Measurements from ENCODE around the gene BCDIN3D. TPM values are rescaled to one million over a fixed set of nuclear protein-coding genes. Genes with fewer than 3 reads are reported as not detected.

The BCDIN3D gene
- total RNA-seq, 1 experiment from 2014 or later = 4.8 TPM

DNA sequence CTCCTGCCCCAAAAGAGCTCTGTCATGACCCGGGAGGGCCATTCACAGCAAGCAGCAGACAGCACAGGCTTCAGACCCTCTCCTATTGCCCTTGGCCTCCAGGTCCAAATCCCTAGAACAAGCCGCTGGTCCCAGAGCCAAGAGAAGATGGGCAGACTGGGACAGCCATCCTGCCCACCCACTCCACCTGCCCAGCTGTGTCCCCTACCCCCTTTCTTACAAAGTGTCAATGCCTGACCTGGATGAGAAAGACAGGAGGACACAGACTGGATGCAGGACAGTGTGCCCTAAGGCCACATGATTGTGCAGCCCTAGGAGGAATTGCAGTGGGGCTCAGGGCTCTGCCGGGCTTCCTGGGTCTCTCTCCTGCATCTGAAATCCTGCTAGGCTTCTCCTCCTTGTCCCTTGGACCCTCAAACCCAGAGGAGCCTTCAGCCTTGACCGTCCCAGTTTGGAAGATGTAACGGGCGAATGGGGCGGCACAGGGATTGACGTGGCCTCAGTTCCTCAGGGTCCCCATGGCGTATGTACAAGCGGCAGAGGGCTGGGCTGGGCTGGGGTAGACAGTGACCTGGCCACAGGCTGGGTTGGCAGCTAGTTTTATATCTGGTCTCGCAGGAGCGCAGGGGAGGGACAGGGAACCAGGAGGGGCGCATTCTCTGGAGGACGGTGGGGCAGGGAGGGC lies 27.1 kb upstream of the BCDIN3D start:
- ChIA-PET CTCF (interaction anchor here (0.9 to 1.4 kb wide), 3 partner anchors 97 to 200 kb away, joined by 4 to 6 read pairs (median 6); no protein-coding TSS in a partner anchor), POLR2A (no interaction called here)
- no TSS peak for BruUV-seq (replicated peaks)
- H3K27ac ChIP-seq (ENCODE audit: low read length) = peak overlapping the region; percentile 83
- in situ Hi-C loops (cut with HindIII; ENCODE audit: low pct_unique_long_range_greater_than_20kb, low sequenced_read_pairs) = no loop called here
- intact Hi-C loops (cut with micrococcal nuclease; ENCODE audit: unreplicated experiment) = loop anchor here (5.0 to 10.0 kb wide), 2 partner anchors 77 to 185 kb away; partner anchors contain the start of gene ASIC1
- no peak overlapping the region for H3K4me3 ChIP-seq (ENCODE audit: low read depth in 2 of 2, low read length in 2 of 2)
- TF ChIP-seq POLR2AphosphoS5 (IDR thresholded peaks at IDR 0.05; ENCODE audit: low read depth, low read length) = no peak
- TF ChIP-seq, protein P1, sequence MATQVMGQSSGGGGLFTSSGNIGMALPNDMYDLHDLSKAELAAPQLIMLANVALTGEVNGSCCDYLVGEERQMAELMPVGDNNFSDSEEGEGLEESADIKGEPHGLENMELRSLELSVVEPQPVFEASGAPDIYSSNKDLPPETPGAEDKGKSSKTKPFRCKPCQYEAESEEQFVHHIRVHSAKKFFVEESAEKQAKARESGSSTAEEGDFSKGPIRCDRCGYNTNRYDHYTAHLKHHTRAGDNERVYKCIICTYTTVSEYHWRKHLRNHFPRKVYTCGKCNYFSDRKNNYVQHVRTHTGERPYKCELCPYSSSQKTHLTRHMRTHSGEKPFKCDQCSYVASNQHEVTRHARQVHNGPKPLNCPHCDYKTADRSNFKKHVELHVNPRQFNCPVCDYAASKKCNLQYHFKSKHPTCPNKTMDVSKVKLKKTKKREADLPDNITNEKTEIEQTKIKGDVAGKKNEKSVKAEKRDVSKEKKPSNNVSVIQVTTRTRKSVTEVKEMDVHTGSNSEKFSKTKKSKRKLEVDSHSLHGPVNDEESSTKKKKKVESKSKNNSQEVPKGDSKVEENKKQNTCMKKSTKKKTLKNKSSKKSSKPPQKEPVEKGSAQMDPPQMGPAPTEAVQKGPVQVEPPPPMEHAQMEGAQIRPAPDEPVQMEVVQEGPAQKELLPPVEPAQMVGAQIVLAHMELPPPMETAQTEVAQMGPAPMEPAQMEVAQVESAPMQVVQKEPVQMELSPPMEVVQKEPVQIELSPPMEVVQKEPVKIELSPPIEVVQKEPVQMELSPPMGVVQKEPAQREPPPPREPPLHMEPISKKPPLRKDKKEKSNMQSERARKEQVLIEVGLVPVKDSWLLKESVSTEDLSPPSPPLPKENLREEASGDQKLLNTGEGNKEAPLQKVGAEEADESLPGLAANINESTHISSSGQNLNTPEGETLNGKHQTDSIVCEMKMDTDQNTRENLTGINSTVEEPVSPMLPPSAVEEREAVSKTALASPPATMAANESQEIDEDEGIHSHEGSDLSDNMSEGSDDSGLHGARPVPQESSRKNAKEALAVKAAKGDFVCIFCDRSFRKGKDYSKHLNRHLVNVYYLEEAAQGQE (IDR thresholded peaks at IDR 0.05; ENCODE audit: insufficient read depth in 1 of 2, low read depth in 2 of 2, low read length in 1 of 2) = no peak
- TF ChIP-seq, protein P2, sequence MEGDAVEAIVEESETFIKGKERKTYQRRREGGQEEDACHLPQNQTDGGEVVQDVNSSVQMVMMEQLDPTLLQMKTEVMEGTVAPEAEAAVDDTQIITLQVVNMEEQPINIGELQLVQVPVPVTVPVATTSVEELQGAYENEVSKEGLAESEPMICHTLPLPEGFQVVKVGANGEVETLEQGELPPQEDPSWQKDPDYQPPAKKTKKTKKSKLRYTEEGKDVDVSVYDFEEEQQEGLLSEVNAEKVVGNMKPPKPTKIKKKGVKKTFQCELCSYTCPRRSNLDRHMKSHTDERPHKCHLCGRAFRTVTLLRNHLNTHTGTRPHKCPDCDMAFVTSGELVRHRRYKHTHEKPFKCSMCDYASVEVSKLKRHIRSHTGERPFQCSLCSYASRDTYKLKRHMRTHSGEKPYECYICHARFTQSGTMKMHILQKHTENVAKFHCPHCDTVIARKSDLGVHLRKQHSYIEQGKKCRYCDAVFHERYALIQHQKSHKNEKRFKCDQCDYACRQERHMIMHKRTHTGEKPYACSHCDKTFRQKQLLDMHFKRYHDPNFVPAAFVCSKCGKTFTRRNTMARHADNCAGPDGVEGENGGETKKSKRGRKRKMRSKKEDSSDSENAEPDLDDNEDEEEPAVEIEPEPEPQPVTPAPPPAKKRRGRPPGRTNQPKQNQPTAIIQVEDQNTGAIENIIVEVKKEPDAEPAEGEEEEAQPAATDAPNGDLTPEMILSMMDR (IDR thresholded peaks at IDR 0.05) = no peak
- no peak for TF ChIP-seq SIN3A (IDR thresholded peaks at IDR 0.05; ENCODE audit: borderline replicate concordance, insufficient read depth, low read depth, low read length)
- TF ChIP-seq TCF7L2 (IDR thresholded peaks at IDR 0.05; ENCODE audit: low read depth, low read length) = no peak
- no peaks in the 10 kb centered on the region for H3K36me3 ChIP-seq (ENCODE audit: control insufficient read depth, insufficient read depth, low read length)
- DNase-seq (ENCODE audit: low read depth, low spot score) (no peak), ATAC-seq (no peak; the same call in 1 of the 2 replicates)
- H3K4me1 ChIP-seq (ENCODE audit: control insufficient read depth, insufficient read depth, low read length) = peaks cover 41% of the 10 kb centered on the region
- no peaks in the 10 kb centered on the region for H3K27me3 ChIP-seq (ENCODE audit: control insufficient read depth, insufficient read depth, low read length)
- no peaks in the 10 kb centered on the region for H3K9me3 ChIP-seq (ENCODE audit: control insufficient read depth, insufficient read depth, low read depth, low read length)

DNA sequence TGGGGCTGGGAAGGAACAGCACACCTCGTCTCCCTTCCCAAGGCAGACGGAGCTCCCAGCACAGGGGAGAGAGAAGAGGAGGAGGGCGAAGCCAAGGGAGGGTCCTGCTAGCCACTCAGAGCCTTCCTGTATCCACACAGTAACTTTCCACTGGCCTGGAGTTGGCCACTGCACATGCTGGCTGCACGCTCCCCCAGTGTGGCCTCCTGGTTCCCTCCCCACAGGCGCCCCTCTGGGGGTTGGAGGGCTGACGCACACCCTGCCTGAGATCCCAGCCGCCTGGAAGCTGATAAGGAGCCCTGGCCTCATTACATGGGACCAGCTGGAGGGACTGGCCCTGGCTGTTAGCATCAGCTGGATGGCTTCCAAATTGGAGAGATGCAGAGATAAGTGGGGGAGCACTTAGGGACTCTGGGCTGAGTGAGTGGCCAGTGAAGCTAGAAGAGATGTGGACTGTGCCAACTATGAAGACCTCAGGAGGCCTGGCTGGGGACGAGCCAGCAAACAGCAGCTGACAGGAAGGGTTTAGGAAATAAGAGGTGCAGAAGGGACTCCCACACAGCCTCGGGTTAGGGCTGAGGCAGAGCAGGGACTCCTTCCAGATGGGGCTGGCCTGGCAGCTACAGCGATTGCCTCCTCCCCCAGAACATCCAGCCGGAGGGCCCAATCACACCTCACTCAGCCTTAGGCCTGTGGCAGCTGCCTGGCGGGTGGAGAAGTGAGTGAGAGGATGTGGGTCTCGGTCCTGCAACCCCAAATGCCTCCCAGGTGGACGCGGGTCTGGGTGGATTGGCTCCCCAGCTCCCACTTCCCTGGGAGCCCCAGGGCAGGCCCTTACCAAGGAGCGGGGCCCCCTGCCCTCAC lies 26.3 kb upstream of the BCDIN3D start:
- in situ Hi-C loops (cut with HindIII; ENCODE audit: low pct_unique_long_range_greater_than_20kb, low sequenced_read_pairs) (no loop called here), intact Hi-C loops (cut with micrococcal nuclease; ENCODE audit: unreplicated experiment) (loop anchor here (5.0 to 10.0 kb wide), 2 partner anchors 78 to 186 kb away; partner anchors contain the start of gene ASIC1)
- no peaks in the 10 kb centered on the region for H3K36me3 ChIP-seq (ENCODE audit: control insufficient read depth, insufficient read depth, low read length)
- no peaks in the 10 kb centered on the region for H3K27me3 ChIP-seq (ENCODE audit: control insufficient read depth, insufficient read depth, low read length)
- ATAC-seq (peak; percentile 79), DNase-seq (ENCODE audit: low read depth, low spot score) (no peak)
- CTCF ChIA-PET = interaction anchor here (1.0 to 1.4 kb wide), 3 partner anchors 76 to 201 kb away, joined by 3 to 6 read pairs (median 4); no protein-coding TSS in a partner anchor
- H3K4me3 ChIP-seq (ENCODE audit: low read depth in 2 of 2, low read length in 2 of 2) = no peak overlapping the region
- no peaks in the 10 kb centered on the region for H3K9me3 ChIP-seq (ENCODE audit: control insufficient read depth, insufficient read depth, low read depth, low read length)
- TF ChIP-seq, protein P2 (IDR thresholded peaks at IDR 0.05) = no peak
- peak; percentile 69 for TF ChIP-seq TCF7L2 (IDR thresholded peaks at IDR 0.05; ENCODE audit: low read depth, low read length)
- BruUV-seq (replicated peaks) = no TSS peak
- peak overlapping the region; percentile 83 for H3K27ac ChIP-seq (ENCODE audit: low read length)
- POLR2A ChIA-PET = interaction anchor here (0.6 to 0.8 kb wide), 3 partner anchors 37 to 167 kb away, joined by 3 to 11 read pairs (median 3); no protein-coding TSS in a partner anchor
- peaks cover 41% of the 10 kb centered on the region for H3K4me1 ChIP-seq (ENCODE audit: control insufficient read depth, insufficient read depth, low read length)

All from Panc1 (cell line).